PC-9 (cell line): Measurements from ENCODE around the gene NVL. TPM values are rescaled to one million over a fixed set of nuclear protein-coding genes. Genes with fewer than 3 reads are reported as not detected.

ENCODE experiments used
- BruUV-seq: library from RNA; stranded (reverse); fragments of 400-500 nt; replicated peaks from 2 replicates; lab custom pipeline; 2021; lab: Mats Ljungman, UMichigan
- CTCF ChIA-PET: fragments of 300-600 bp; sonication (Branson Sonifier 250); formaldehyde crosslinking; loops from one replicate; lab custom pipeline; 2022; ENCODE audit warnings: antibody characterized with exemption; lab: Charles Lee
- POLR2A ChIA-PET: fragments of 300-600 bp; sonication (Branson Sonifier 250); formaldehyde crosslinking; loops from one replicate; lab custom pipeline; 2022; ENCODE audit warnings: antibody characterized with exemption; ENCODE audit not compliant: unreplicated experiment; lab: Charles Lee
- DNase-seq, 2 experiments: peaks; one replicate each; pipeline versions ENCODE4 v3.0.0 to v3.0.0-alpha.2; 2015 to 2022; ENCODE audit warnings: mixed read lengths in 1 of 2
- H2AFZ ChIP-seq: fragments of 200-600 bp; sonication (generic); 2 replicates; pipeline ENCODE4 v1.8.1; 2017; ENCODE audit warnings: antibody characterized with exemption
- H3F3A ChIP-seq: fragments of 200-600 bp; sonication (generic); 2 replicates; pipeline ENCODE4 v1.8.1; 2017; ENCODE audit warnings: antibody characterized with exemption, mild to moderate bottlenecking, low read depth; ENCODE audit not compliant: insufficient read depth
- H3K27ac ChIP-seq: fragments of 200-600 bp; sonication (generic); 2 replicates; pipeline ENCODE4 v1.6.1; 2016; ENCODE audit warnings: mixed run types
- H3K27me3 ChIP-seq: fragments of 200-600 bp; sonication (generic); 2 replicates; pipeline ENCODE4 v1.6.1; 2016; ENCODE audit warnings: low read depth, mixed run types; ENCODE audit not compliant: insufficient read depth
- H3K36me3 ChIP-seq: fragments of 200-600 bp; sonication (generic); 2 replicates; pipeline ENCODE4 v1.6.1; 2016; ENCODE audit warnings: low read depth, mixed run types
- H3K4me1 ChIP-seq: fragments of 200-600 bp; sonication (generic); replicated peaks from 2 replicates; pipeline ENCODE4 v1.6.1; 2016; ENCODE audit warnings: mixed run types; ENCODE audit not compliant: insufficient read depth
- H3K4me2 ChIP-seq: fragments of 200-600 bp; sonication (generic); 2 replicates; pipeline ENCODE4 v1.6.1; 2017; ENCODE audit warnings: mixed run types
- H3K4me3 ChIP-seq: fragments of 200-600 bp; sonication (generic); 2 replicates; pipeline ENCODE4 v1.6.1; 2016; ENCODE audit warnings: mixed run types
- H3K79me2 ChIP-seq: fragments of 200-600 bp; sonication (generic); 2 replicates; pipeline ENCODE4 v1.6.1; 2017; ENCODE audit warnings: low read depth, mixed run types
- H3K9me2 ChIP-seq: fragments of 200-600 bp; sonication (generic); 2 replicates; pipeline ENCODE4 v1.8.1; 2017; ENCODE audit warnings: mild to moderate bottlenecking; ENCODE audit not compliant: insufficient read depth
- H3K9me3 ChIP-seq: fragments of 200-600 bp; sonication (generic); 2 replicates; pipeline ENCODE4 v1.8.1; 2016; ENCODE audit warnings: low read depth; ENCODE audit not compliant: insufficient read depth
- H4K20me1 ChIP-seq: fragments of 200-600 bp; sonication (generic); 2 replicates; pipeline ENCODE4 v1.8.1; 2017; ENCODE audit not compliant: insufficient read depth
- CTCF ChIP-seq: fragments of 200-600 bp; sonication (generic); conservative IDR thresholded peaks from 2 replicates; pipeline ENCODE4 v1.6.1; 2017; ENCODE audit warnings: mixed run types, antibody characterized with exemption, mild to moderate bottlenecking, moderate library complexity
- EZH2 ChIP-seq: fragments of 200-600 bp; sonication (generic); IDR thresholded peaks from 2 replicates; pipeline ENCODE4 v1.8.0; 2017; ENCODE audit warnings: antibody characterized with exemption, low read depth
- intact Hi-C: fragments of 100-400 bp; cut with micrococcal nuclease; formaldehyde crosslinking; loops from one replicate; pipeline ENCODE4 v1.10.0; 2022; ENCODE audit not compliant: unreplicated experiment
- total RNA-seq: library from RNA; stranded (reverse); gene quantifications from 2 replicates; pipeline ENCODE4 v1.2.3, GENCODE V29; 2021

The NVL gene
- total RNA-seq, 1 experiment from 2014 or later, result 36.1 TPM

GRCh38 chr1:224183591-224184312 is 146.2 kb downstream of the NVL start:
- ChIA-PET POLR2A (interaction anchor here (0.7 kb wide), 1 partner anchor 825 kb away, joined by 3 read pairs; no protein-coding TSS in a partner anchor), CTCF (no interaction called here)
- intact Hi-C loops, result loop anchor here (1.0 kb wide), 1 partner anchor 29 kb away; no protein-coding TSS in a partner anchor
- peaks cover 20% of the 10 kb centered on the region; the same call in 1 of the 2 replicates for H3K79me2 ChIP-seq
- TSS peak; percentile 36 for BruUV-seq
- H3K36me3 ChIP-seq, result no peaks in the 10 kb centered on the region
- H2AFZ ChIP-seq, result peak overlapping the region; percentile 99
- TF ChIP-seq EZH2, result no peak
- TF ChIP-seq CTCF, result no peak
- H3F3A ChIP-seq, result peaks cover 26% of the 10 kb centered on the region
- H3K27me3 ChIP-seq, result no peaks in the 10 kb centered on the region
- H3K9me2 ChIP-seq, result no peaks in the 10 kb centered on the region
- H3K4me1 ChIP-seq, result peaks cover 15% of the 10 kb centered on the region
- peak overlapping the region; percentile 79 for H3K4me2 ChIP-seq
- H4K20me1 ChIP-seq, result no peaks in the 10 kb centered on the region
- H3K27ac ChIP-seq, result no peak overlapping the region
- peak overlapping the region; percentile 75 for H3K4me3 ChIP-seq
- peak; percentile 35 to 57 for DNase-seq
- no peaks in the 10 kb centered on the region for H3K9me3 ChIP-seq

- peak within 1 kb of the TSS; percentile 99 for H2AFZ ChIP-seq
- no peaks in the 10 kb centered on the region for H3K36me3 ChIP-seq
- POLR2A ChIA-PET, result interaction anchor here (0.7 to 0.8 kb wide), 4 partner anchors 30 to 824 kb away, joined by 3 to 4 read pairs (median 3); no protein-coding TSS in a partner anchor
- no peaks in the 10 kb centered on the region for H3K9me3 ChIP-seq
- peak within 1 kb of the TSS; percentile 79 for H3K4me2 ChIP-seq
- H3K79me2 ChIP-seq, result peaks cover 20% of the 10 kb centered on the region; the same call in 1 of the 2 replicates
- TF ChIP-seq CTCF, result no peak
- TF ChIP-seq EZH2, result no peak
- peaks cover 26% of the 10 kb centered on the region for H3F3A ChIP-seq
- H3K4me1 ChIP-seq, result peaks cover 15% of the 10 kb centered on the region
- DNase-seq, result peak; percentile 67 to 87
- peak within 1 kb of the TSS; percentile 75 for H3K4me3 ChIP-seq
- peak within 1 kb of the TSS; percentile 82 for H3K27ac ChIP-seq
- no peaks in the 10 kb centered on the region for H4K20me1 ChIP-seq
- H3K9me2 ChIP-seq, result no peaks in the 10 kb centered on the region
- H3K27me3 ChIP-seq, result no peaks in the 10 kb centered on the region
- BruUV-seq, result no TSS peak
- intact Hi-C loops, result loop anchor here (1.0 kb wide), 1 partner anchor 29 kb away; no protein-coding TSS in a partner anchor
- CTCF ChIA-PET, result no interaction called here
Measured at GRCh38 chr1:224182866-224183590, 146.9 kb downstream of the NVL start, which contains the start of gene DEGS1. Gene DEGS1 (plus strand): TSS chr1:224183240. CDS start chr1:224183337, 97 bp downstream.
